HS-27A (cell line): ENCODE results near the gene SETBP1.
"Not testable (repeated sequence)": the region's sequence is repeated elsewhere in the genome, so short reads cannot be mapped to it uniquely, and the experiment has no call there.

Experiments
- DNase-seq: peaks from one replicate; pipeline ENCODE4 v3.0.0-alpha.2; 2012; ENCODE audit warnings: low read depth, missing footprints

Gene SETBP1

DNA sequence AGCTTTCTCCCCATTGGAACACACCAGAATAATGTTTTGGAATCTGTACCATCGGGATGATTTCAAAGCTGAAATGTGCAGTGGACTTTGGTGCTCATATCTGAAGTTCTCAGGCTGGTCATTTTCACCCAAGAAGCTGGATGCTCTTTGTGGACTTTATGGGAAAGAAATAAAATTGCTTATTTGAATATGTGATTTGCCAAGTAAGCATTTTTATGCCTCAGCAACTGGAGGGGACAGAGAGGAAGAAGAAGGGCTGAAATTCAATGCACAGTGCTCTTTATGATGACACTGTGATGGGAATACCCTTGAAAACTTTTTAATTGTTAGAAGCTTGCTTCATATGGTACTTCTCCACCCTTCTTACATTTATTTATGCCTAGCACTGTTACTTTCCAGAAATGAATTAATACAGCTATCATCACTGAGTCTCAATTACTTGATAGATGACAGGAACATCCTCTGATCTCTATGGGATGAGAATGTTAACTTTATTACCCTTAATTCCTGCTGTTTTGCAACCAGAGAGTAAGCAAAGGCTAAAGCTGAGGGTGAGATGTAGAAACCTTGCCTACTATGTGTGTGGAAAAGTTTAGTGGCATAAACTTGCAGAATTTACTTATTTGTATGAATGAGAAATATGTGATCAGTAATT, 23.6 kb downstream of the SETBP1 start:
- DNase-seq, result no peak

- DNase-seq, result no peak
These were observed 24.5 kb downstream of the SETBP1 start for GRCh38 chr18:44705075-44705675.

DNA sequence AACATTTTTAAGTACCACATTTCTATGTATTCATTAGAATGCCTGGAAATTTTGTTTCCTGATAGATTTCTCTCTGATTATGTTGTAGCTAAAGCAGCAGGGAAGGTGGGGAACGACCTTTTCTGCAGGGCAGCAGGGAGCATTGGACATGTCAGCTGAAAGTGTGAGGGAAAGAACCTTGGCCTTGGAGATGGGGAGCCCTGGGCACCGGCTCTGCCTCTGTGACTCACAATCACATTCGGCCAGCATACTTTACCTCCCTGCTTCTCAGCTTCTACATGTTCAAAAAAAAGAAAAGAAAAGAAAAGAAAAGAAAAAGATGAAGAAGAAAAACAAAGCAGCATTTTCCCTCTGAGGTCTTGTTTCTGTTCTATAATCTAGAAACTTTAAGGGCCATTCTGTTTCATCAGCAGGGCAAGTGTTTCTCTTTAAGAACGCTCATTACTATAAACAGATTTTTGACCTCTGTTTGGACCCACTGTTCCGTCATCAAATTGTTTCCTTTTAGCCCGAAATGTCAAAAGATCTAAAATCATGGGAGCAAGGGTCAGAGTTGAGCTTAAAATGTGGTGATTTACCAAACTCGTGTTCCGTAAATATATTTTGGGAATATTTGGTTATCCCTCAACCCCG, 27.9 kb downstream of the SETBP1 start:
- DNase-seq, result no peak

DNA sequence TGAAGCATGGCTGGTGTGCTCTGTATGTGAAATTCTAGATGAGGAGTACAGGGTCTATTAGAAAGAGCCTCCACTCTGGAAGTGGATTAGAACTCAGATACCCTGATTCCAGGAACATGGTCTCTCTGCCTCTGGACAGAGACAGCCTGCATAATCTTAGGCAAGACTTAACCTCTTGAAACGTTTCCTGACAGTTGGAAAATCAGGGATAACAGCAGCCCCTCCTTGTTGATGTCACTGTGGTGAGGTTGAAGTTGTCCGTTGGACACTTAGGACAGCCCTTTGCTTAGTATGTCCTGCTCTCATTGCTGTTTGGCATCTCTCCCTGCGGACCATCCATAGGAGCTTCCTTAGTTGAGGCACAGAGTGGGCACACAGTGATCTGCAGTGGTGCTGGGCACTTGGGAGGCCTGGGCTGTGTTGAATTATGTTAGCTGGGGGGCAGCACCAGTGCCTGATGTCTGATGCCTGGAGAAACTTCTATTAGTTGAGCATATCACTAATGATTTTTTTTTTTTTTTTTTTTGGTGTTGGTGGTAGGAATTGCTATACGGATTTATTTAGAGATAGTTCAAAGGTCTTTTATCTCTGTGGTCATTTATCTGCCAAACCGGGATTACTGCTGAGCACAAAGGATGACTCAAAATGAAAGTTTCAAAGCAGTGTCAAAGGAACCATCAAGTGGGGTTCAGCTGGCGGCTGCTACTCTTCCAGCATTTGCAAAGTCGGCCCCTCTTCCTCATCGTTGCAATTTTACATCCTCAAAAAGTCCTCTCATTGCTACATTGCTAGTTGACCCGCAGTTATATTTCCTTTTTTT, 28.8 kb downstream of the SETBP1 start:
- no peak for DNase-seq

- DNase-seq, result no peak
These were observed 30.2 kb downstream of the SETBP1 start for GRCh38 chr18:44710931-44711330.

DNA sequence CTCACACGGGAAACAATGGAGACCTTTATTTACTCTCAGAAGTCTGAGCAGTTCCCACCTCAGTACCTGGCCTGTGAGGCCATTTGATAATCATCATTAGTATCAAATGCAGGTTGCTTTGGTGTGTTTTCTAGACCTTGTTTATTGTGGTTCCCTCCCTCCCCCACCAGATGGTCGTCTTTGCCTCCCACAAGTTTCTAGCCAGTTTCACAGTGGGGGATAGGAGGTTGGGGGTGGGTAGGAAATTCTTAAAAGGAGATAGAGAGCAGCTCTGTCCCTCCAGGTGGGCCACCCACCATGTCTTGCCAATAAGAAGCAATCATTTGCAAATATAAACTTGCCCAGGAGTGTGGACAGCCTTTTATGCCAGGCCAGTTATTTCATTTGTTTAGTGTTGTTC, 31.3 kb downstream of the SETBP1 start:
- DNase-seq, result no peak

DNA sequence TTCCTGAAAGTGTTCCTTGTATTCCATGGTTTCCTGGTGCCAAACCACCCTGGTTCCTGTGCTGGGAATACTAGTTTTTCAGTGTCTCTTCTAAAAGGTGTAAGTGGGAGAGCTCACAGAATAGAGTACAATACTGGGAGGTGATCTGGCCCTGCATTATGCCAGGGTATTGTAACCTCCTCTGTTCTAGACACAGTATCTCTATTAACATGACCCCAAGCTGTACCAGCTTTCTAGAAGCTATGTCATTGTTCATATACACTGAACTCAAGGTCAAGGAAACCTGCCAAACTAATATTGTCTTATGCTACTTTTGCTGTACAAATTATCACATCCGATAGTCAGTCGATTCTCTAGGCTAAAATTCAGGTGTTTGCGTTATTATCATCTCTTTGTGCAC, 32.7 kb downstream of the SETBP1 start:
- no peak for DNase-seq

DNA sequence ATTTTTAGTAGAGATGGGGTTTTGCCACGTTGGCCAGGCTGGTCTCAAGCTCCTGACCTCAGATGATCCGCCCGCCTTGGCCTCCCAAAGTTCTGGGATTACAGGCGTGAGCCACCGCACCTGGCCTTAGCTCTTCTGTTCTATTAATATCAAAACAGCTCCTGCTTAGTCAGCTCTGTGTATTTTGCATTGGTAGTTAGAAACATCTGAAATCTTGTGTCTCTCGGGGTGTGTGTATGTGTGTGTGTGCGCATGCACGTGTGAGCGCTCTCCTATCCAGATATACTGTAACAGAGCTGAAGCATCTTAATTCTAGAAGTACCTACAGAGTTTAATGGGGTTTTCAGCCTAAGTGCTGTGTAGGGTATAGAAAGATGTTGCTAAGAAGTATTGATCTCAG, 33.7 kb downstream of the SETBP1 start:
- DNase-seq, result no peak

GRCh38 chr18:44715245-44715644, 34.6 kb downstream of the SETBP1 start:
- DNase-seq, result no peak

DNA sequence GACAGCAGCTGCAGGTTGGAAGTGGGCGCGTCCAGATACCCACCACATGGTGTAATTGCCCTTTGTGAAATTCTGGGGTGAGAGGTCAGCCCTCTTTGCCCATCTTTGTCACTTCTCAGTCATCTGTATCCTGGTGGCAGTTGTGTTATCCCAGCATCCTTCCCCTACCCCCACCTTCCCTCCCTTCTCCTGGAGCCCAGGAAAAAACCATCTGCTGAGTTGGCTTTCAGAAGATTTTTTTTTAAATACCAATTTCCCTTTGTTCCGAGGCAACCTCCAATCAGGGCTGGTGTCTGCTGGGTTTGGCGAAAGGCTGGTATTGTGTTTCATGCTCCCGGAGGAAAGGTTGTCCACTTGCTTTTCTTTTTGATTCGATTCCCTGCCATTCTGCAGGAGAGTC, 35.2 kb downstream of the SETBP1 start:
- no peak for DNase-seq

GRCh38 chr18:44716697-44717163, 36.0 kb downstream of the SETBP1 start:
- no peak for DNase-seq

- DNase-seq, result no peak
These were observed 38.9 kb downstream of the SETBP1 start for GRCh38 chr18:44719519-44720060.

- DNase-seq, result not testable (repeated sequence)
These were observed 41.1 kb downstream of the SETBP1 start for GRCh38 chr18:44721748-44722147.

GRCh38 chr18:44723411-44723810, 42.7 kb downstream of the SETBP1 start:
- no peak for DNase-seq

DNA sequence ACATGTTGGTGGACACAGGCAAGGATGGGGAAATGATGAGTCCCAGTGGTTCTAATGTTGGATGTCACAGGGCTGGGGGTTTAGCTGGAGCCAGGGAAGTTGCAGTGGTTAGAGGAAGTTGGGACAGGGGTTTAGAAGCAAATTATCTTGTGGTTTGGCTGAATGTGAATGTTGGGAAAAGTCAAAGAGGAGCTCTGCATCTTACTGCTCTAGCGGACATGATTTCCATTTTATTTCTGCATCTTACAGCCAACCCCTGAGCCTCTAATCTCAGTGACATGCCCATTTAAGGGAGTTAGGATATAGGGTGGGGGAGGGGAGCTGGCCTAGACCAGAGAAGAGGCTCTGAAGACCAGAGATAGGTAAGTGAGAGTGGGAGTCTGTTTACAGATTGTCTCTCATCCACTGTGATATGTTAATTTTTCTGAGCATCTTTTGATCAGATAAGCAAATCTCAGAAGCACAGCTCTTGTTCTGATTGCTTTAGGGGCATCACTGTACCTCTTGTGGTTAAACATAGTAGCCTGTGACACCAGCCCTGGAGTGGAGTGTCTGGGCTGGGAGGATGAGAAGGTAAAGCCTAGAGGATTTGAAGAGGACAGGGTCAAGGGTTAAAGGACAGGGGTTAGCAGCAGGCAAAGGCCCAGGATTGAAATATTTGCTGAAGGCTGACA, 43.6 kb downstream of the SETBP1 start:
- no peak for DNase-seq

DNA sequence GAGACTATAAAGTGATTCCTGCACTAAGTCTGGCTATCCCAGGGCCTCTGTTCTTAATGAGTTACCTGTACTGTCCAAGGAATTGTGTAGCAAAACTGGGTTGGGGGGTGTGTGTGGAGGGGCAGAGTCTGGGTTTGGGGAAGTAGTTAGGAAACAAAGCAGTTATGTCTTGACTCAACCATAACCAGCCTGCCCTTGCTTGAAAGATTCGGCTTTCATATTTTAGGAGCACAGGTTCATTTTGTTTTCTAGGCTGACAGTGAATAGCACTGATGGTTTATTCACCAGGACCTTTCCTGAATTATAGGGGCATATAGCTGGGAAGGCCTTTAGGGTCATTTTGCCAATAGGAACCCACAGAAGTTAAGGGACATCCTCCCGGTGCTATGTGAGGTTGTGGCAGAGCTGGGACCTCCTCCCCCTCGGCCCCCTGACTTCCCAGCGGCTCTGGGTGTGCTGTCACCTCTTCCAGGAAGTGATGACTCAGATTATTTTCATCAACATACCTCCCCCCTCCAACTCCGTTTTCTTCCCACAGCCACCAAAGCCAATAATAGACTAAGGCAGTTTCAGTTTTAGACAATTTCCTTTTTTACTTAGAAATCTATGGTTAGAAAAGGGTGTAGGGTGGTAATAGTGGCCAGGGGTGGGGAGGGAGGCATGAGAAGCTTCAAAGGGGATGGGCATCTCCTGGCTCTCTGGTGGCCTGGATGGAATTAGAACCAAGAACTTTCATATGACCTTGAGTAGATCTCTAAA, 44.8 kb downstream of the SETBP1 start:
- no peak for DNase-seq

GRCh38 chr18:44726059-44726421, 45.4 kb downstream of the SETBP1 start:
- DNase-seq, result no peak

DNA sequence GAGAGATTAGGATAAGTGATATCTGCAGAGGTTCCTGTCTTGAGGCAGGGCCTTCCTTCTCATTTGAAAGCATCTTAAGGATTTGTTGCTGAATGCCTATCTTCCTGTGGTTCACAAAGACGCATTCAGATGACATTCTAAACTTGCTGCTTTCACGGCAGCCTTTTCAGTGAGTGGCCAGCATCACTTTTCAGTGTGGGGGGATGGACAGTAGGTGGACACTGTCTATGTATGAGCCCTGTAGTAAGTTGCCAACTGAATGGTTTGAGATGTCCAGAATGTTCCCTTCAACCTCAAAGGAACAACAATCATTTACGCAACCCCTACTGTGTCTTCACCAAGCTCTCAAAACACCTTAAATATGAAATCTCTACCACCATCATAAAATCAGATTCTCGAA, 46.6 kb downstream of the SETBP1 start:
- DNase-seq, result no peak

- no peak for DNase-seq
These were observed 49.0 kb downstream of the SETBP1 start for GRCh38 chr18:44729631-44730101.

DNA sequence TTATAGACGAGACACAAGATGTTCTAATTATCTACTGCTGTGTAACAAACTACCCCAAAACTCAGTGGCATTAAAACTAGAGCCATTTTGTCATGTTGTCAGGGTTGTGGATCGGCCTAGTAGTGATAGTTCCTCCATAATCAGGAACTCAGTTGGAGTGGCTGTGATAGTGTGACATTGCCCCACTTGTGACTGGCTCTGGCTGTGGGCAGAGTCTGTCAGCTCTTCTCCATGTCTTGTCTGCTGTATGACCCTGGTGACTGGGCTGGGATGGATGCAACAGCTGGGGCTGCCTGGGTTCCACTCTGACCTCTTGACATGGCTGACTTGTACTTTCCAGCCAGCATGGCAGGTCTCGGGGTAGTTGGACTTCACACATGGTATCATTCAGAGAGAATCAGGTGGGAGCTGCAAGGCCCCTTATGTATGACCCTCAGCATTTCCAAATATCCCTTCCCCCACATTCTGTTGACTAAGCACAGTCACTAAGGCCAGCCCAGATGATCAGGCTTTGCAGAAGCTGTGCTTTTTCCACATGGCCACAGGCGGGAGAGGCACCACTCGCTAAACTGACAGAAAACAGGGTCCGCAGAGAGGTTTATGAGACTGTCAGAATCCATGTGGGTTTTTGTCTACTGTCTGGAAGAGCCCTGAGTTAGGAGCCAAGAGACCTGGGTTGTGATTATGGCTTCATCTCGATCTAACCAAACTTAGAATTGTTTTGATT, 50.3 kb downstream of the SETBP1 start:
- DNase-seq, result no peak
